ENCODE results near the gene DYRK1A. TPM values are rescaled to one million over a fixed set of nuclear protein-coding genes. Genes with fewer than 3 reads are reported as not detected.

Gene DYRK1A
- total RNA-seq, 3 donors from 2014 or later, result 53.8 to 60.1 (median 56.1) TPM

DNA sequence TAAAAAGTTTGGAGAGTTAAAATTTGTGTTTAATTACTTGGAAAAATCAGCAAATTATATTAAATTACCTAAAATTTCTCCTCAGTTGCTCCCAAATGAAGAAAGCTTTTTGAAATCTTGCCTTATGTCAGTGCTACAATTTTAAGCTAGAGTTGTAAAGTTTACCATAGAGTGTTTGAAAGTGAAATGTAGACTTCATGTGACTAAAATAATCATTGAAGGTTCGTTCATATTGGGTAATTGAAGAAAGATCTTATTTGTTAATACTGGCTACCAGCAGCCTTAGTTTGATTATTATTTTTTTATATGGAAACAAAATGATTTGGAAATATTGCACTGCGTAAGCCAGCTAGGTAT lies 4.4 kb downstream of the DYRK1A start:
- peaks cover 3% of the 10 kb centered on the region for H3K9me3 Mint-ChIP-seq
- no peaks in the 10 kb centered on the region for H3K27me3 Mint-ChIP-seq (ENCODE audit: low read depth)
- DNase-seq, result no peak
- H3K4me1 Mint-ChIP-seq (ENCODE audit: low read depth), result peaks cover 70% of the 10 kb centered on the region
- H3K36me3 Mint-ChIP-seq (ENCODE audit: insufficient read depth), result peaks cover 3% of the 10 kb centered on the region
- no peak for ATAC-seq
- H3K4me3 Mint-ChIP-seq, result peak overlapping the region; percentile 91

- peak overlapping the region; percentile 9 for H3K4me3 Mint-ChIP-seq
Observed at GRCh38 chr21:37372127-37372731, 5.7 kb downstream of the DYRK1A start.

DNA sequence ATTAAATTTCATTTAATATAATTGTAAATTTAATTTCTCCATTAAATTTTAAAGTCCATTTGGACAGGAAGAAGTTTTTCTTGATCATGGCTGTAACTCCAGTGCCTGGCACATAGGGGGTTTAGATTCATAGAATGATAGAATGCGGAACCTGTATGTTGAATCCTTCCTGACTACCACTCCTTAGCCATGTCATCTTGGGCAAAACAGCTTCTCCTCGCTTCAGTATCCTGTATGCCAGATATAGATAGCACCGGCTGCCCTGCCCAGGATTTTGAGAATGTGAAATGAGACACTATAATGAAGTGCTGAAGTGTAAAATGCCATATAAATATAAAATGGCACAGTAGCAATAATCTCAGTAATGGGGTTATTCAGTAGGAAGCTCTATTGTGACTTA lies 6.4 kb downstream of the DYRK1A start:
- peaks cover 3% of the 10 kb centered on the region for H3K9me3 Mint-ChIP-seq
- DNase-seq (no peak), ATAC-seq (no peak)
- no peaks in the 10 kb centered on the region for H3K27me3 Mint-ChIP-seq (ENCODE audit: low read depth)
- H3K4me1 Mint-ChIP-seq (ENCODE audit: low read depth), result peaks cover 88% of the 10 kb centered on the region
- no peak overlapping the region for H3K4me3 Mint-ChIP-seq
- peaks cover 6% of the 10 kb centered on the region for H3K36me3 Mint-ChIP-seq (ENCODE audit: insufficient read depth)

More at GRCh38 chr21:37372127-37372731, 5.7 kb downstream of the DYRK1A start:
- no peak for ATAC-seq
- Mint-ChIP-seq H3K36me3 (ENCODE audit: insufficient read depth) (peaks cover 3% of the 10 kb centered on the region), H3K4me1 (ENCODE audit: low read depth) (peaks cover 81% of the 10 kb centered on the region), H3K9me3 (peaks cover 3% of the 10 kb centered on the region), H3K27me3 (ENCODE audit: low read depth) (no peaks in the 10 kb centered on the region)
- DNase-seq, result no peak

DNA sequence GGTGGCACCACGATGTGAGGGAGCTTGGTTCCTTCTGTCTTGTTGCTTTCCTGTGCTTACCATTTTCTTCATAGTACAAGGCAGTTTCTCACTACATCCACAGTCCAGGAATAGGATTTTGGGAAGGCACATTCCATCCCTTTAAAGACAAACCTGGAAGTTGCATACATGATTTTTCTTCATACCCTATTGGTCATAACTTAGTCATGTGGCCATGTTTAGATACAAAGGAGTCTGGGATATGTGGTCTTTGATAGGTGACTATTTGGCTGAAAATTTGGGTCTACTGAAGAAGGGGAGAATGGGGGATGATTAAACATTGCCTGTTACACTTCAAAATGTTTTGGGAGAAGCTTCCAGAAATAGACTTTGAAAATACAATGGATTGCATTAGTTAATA lies 7.0 kb downstream of the DYRK1A start:
- peaks cover 92% of the 10 kb centered on the region for H3K4me1 Mint-ChIP-seq (ENCODE audit: low read depth)
- H3K36me3 Mint-ChIP-seq (ENCODE audit: insufficient read depth), result peaks cover 6% of the 10 kb centered on the region
- peaks cover 3% of the 10 kb centered on the region for H3K9me3 Mint-ChIP-seq
- peak overlapping the region; percentile 33 for H3K4me3 Mint-ChIP-seq
- DNase-seq (no peak), ATAC-seq (no peak)
- H3K27me3 Mint-ChIP-seq (ENCODE audit: low read depth), result no peaks in the 10 kb centered on the region

DNA sequence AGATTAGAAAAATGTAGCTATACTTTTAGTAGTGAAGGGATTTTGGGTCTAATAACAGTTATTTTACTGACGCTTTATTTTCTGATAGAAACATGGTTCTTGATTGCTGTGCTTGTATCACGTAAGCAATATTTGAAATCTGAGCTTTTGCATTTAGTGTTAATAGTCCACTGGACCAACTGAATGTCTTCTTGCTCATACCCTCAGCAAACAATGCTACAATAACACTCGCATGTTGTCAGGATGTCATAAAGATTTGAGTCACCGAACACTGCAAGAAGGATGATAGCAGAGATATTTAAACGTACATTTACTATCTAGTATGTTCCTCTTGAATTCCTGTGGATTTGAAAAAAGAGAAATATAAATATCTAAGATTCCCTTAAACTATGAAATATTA lies 7.5 kb downstream of the DYRK1A start:
- DNase-seq (no peak), ATAC-seq (no peak)
- Mint-ChIP-seq H3K4me1 (ENCODE audit: low read depth) (peaks cover 92% of the 10 kb centered on the region), H3K9me3 (peaks cover 3% of the 10 kb centered on the region), H3K4me3 (no peak overlapping the region), H3K27me3 (ENCODE audit: low read depth) (no peaks in the 10 kb centered on the region), H3K36me3 (ENCODE audit: insufficient read depth) (peaks cover 6% of the 10 kb centered on the region)

DNA sequence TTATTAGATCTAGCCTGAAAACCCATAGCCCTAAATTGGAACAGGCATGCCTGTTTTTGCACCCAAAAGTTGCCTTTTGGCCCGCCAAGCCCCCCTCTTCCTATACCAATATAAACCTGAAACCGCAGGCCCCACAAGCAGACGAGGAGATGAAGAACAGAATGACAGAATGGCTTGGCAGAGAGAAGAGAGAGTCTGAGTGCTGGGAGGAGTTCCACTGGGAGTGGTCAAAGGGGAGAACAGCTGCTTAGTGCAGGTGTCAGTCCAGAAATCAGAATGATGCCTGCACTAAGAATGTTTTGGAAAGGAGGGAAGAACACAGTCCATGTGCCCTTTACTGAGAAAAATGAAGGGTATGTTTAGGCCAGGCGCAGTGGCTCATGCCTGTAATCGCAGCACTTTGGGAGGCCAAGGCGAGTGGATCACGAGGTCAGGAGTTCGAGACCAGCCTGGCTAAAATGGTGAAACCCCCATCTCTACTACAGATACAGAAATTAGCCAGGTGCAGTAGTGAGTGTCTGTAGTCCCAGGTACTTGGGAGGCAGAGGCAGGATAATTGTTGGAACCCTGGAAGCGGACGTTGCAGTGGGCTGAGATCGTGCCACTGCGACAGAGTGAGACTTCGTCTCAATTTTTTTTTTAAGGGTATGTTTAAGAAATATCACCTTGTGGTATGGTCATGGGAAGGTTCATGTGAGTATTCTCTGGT lies 9.4 kb downstream of the DYRK1A start:
- ATAC-seq (no peak), DNase-seq (no peak)
- Mint-ChIP-seq H3K9me3 (peaks cover 5% of the 10 kb centered on the region), H3K27me3 (ENCODE audit: low read depth) (no peaks in the 10 kb centered on the region), H3K4me3 (peak overlapping the region; percentile 39), H3K4me1 (ENCODE audit: low read depth) (peaks cover 92% of the 10 kb centered on the region), H3K36me3 (ENCODE audit: insufficient read depth) (peaks cover 11% of the 10 kb centered on the region)

DNA sequence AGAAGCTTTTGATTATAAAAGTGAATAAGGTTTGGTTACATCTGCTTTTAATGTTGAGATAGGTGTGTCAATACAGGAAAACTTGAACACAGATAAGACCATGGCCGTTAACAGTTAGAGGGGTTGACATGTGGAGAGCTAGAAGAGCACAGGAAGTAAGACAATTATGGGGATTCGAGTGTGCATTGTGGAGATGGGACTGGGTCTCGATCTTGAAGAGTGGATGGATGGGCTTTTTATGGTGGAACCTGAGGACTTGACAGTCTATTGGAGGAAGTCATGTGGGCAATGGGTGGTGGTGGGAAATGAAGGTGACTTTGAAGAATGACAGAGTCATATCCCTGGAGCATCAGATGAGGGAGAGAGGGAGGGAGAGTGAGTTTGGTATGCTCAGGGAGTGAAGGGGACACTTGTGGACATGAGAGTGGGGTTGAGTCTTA lies 12.1 kb downstream of the DYRK1A start:
- ATAC-seq (no peak), DNase-seq (no peak)
- Mint-ChIP-seq H3K4me3 (peak overlapping the region; percentile 10), H3K4me1 (ENCODE audit: low read depth) (peaks cover 86% of the 10 kb centered on the region), H3K9me3 (peaks cover 7% of the 10 kb centered on the region), H3K27me3 (ENCODE audit: low read depth) (no peaks in the 10 kb centered on the region), H3K36me3 (ENCODE audit: insufficient read depth) (peaks cover 16% of the 10 kb centered on the region)

- ATAC-seq, result peak in 1 of 2 donors; percentile 31
- H3K4me3 Mint-ChIP-seq, result peak overlapping the region; percentile 40
- H3K36me3 Mint-ChIP-seq (ENCODE audit: insufficient read depth), result peaks cover 24% of the 10 kb centered on the region
Observed at GRCh38 chr21:37380349-37381323, 14.1 kb downstream of the DYRK1A start.

GRCh38 chr21:37381883-37382585 lies 15.5 kb downstream of the DYRK1A start:
- no peak for DNase-seq
- H3K36me3 Mint-ChIP-seq (ENCODE audit: insufficient read depth), result peaks cover 21% of the 10 kb centered on the region
- no peak overlapping the region for H3K4me3 Mint-ChIP-seq
- ATAC-seq, result no peak
- H3K4me1 Mint-ChIP-seq (ENCODE audit: low read depth), result peaks cover 89% of the 10 kb centered on the region
- H3K9me3 Mint-ChIP-seq, result peaks cover 15% of the 10 kb centered on the region
- no peaks in the 10 kb centered on the region for H3K27me3 Mint-ChIP-seq (ENCODE audit: low read depth)

More at GRCh38 chr21:37380349-37381323, 14.1 kb downstream of the DYRK1A start:
- peaks cover 15% of the 10 kb centered on the region for H3K9me3 Mint-ChIP-seq
- no peaks in the 10 kb centered on the region for H3K27me3 Mint-ChIP-seq (ENCODE audit: low read depth)
- no peak for DNase-seq
- H3K4me1 Mint-ChIP-seq (ENCODE audit: low read depth), result peaks cover 91% of the 10 kb centered on the region

GRCh38 chr21:37383086-37383485 lies 16.5 kb downstream of the DYRK1A start:
- DNase-seq (no peak), ATAC-seq (no peak)
- Mint-ChIP-seq H3K4me1 (ENCODE audit: low read depth) (peaks cover 89% of the 10 kb centered on the region), H3K4me3 (no peak overlapping the region), H3K27me3 (ENCODE audit: low read depth) (no peaks in the 10 kb centered on the region), H3K9me3 (peaks cover 15% of the 10 kb centered on the region), H3K36me3 (ENCODE audit: insufficient read depth) (peaks cover 18% of the 10 kb centered on the region)

DNA sequence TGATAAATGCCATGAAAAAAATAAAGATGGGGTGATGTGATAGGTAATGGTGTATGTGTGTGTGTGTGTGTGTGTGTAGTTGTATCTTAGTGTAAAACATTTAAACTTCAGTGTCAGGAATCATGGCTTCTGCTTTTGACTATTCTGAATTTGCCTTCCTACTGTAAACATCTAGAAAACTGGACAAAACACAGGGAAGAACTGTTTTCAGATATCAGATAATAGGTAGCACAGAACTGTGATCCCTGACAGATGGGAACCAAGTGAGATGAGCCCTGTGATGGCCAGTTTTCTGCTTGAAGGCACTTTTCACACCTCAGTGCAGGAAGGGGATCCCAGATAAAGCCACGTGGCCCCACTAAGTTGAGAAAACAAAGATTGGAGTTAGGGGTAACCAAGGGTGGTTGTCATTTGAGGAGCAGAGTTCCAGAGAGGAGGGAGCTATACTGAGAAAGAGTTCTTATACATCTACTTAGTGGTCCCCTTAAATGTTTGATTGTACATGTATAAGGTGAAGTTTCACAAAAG lies 17.3 kb downstream of the DYRK1A start:
- peaks cover 15% of the 10 kb centered on the region for H3K9me3 Mint-ChIP-seq
- H3K27me3 Mint-ChIP-seq (ENCODE audit: low read depth), result no peaks in the 10 kb centered on the region
- DNase-seq (no peak), ATAC-seq (no peak)
- H3K4me3 Mint-ChIP-seq, result peak overlapping the region; percentile 16
- H3K4me1 Mint-ChIP-seq (ENCODE audit: low read depth), result peaks cover 88% of the 10 kb centered on the region
- peaks cover 18% of the 10 kb centered on the region for H3K36me3 Mint-ChIP-seq (ENCODE audit: insufficient read depth)

- Mint-ChIP-seq H3K36me3 (ENCODE audit: insufficient read depth) (peaks cover 18% of the 10 kb centered on the region), H3K9me3 (peaks cover 15% of the 10 kb centered on the region), H3K4me3 (no peak overlapping the region), H3K27me3 (ENCODE audit: low read depth) (no peaks in the 10 kb centered on the region), H3K4me1 (ENCODE audit: low read depth) (peaks cover 86% of the 10 kb centered on the region)
- no peak for DNase-seq
- peak in 1 of 2 donors; percentile 40 for ATAC-seq
Observed at GRCh38 chr21:37384416-37384815, 17.8 kb downstream of the DYRK1A start.

- no peak overlapping the region for H3K4me3 Mint-ChIP-seq
- H3K4me1 Mint-ChIP-seq (ENCODE audit: low read depth), result peaks cover 86% of the 10 kb centered on the region
- no peaks in the 10 kb centered on the region for H3K27me3 Mint-ChIP-seq (ENCODE audit: low read depth)
- H3K9me3 Mint-ChIP-seq, result peaks cover 15% of the 10 kb centered on the region
- DNase-seq (no peak), ATAC-seq (peak; percentile 19 to 29)
- H3K36me3 Mint-ChIP-seq (ENCODE audit: insufficient read depth), result peaks cover 18% of the 10 kb centered on the region
Observed at GRCh38 chr21:37385179-37385765, 18.7 kb downstream of the DYRK1A start.

All from activated T-cell treated with anti-CD3 and anti-CD28 coated beads, Interleukin-2, amount 50 U/mL, for 4 hours (primary cell).